Cardiac muscle cell (in vitro differentiated cells and primary cell): Measurements from ENCODE around the gene ADH7. TPM values are rescaled to one million over a fixed set of nuclear protein-coding genes. Genes with fewer than 3 reads are reported as not detected.
A peak's percentile ranks its signal among the peaks of the same experiment; 100 is the strongest.

Source experiments
- DNase-seq, 2 donors: peaks; one replicate each; pipeline versions ENCODE4 v3.0.0 to v3.0.0-alpha.2; 2010 to 2017; ENCODE audit warnings: low read depth in 1 of 2, low spot score in 1 of 2
- H3K27ac ChIP-seq: fragments of 200-600 bp; sonication (generic); 2 replicates; pipeline ENCODE4 v1.5.1; 2016
- H3K27me3 ChIP-seq: fragments of 200-600 bp; sonication (generic); 2 replicates; pipeline ENCODE4 v1.6.0; 2016; ENCODE audit warnings: control low read depth
- H3K36me3 ChIP-seq: fragments of 200-600 bp; sonication (generic); 2 replicates; pipeline ENCODE4 v1.5.1; 2016; ENCODE audit warnings: control low read depth
- H3K4me1 ChIP-seq: fragments of 200-600 bp; sonication (generic); 2 replicates; pipeline ENCODE4 v1.8.1; 2017; ENCODE audit warnings: low read depth, mild to moderate bottlenecking, mixed run types
- H3K4me3 ChIP-seq: fragments of 200-600 bp; sonication (generic); 2 replicates; pipeline ENCODE4 v1.5.1; 2016; ENCODE audit warnings: mild to moderate bottlenecking
- H3K9me3 ChIP-seq: fragments of 200-600 bp; sonication (generic); 2 replicates; pipeline ENCODE4 v1.5.1; 2017; ENCODE audit warnings: low read depth, mild to moderate bottlenecking, control low read depth
- polyA plus RNA-seq: library from polyadenylated mRNA; unstranded; fragments of >200 nt; fragmentation: Nextera tagmentation; extraction: Ambion mirVana; gene quantifications from 2 replicates; pipeline ENCODE4 v1.2.1, GENCODE V29; 2016
- total RNA-seq: library from RNA; depleted of rRNA; stranded (reverse); fragments of >200 nt; gene quantifications from 2 replicates; pipeline ENCODE4 v1.2.3, GENCODE V29; 2016
- TF ChIP-seq, protein P1 (sequence below): IDR thresholded peaks from 2 replicates; pipeline ENCODE4 v1.5.1; 2012; ENCODE audit warnings: low read depth, mild to moderate bottlenecking, low read length

ADH7 gene
- total and polyA plus RNA-seq, 2 experiments from 2014 or later: not detected

DNA sequence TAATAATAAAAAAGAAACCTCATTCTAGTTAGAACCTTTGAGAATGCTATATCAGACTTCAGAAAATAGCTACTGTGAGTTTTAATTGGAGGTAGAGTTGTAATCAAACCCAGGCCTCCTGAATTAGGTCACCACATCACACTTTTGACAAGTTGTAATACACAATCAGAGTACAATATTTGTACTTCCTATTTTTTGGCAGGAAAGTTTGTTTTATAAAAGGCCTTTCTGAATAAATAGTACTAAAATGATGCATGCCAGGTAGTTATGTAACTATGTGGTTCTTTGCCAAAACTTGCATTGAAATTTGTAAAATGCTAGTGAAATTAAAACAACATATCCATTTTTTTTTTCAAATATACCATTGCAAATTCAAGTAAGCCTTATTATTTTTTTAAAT lies 26.8 kb downstream of the ADH7 start:
- peak in 1 of 2 donors; percentile 27 for DNase-seq
- Histone ChIP-seq H3K36me3 (no peaks in the 10 kb centered on the region), H3K27ac (no peak overlapping the region), H3K27me3 (no peaks in the 10 kb centered on the region), H3K4me1 (no peaks in the 10 kb centered on the region), H3K4me3 (no peak overlapping the region), H3K9me3 (no peaks in the 10 kb centered on the region)
- TF ChIP-seq, protein P1, sequence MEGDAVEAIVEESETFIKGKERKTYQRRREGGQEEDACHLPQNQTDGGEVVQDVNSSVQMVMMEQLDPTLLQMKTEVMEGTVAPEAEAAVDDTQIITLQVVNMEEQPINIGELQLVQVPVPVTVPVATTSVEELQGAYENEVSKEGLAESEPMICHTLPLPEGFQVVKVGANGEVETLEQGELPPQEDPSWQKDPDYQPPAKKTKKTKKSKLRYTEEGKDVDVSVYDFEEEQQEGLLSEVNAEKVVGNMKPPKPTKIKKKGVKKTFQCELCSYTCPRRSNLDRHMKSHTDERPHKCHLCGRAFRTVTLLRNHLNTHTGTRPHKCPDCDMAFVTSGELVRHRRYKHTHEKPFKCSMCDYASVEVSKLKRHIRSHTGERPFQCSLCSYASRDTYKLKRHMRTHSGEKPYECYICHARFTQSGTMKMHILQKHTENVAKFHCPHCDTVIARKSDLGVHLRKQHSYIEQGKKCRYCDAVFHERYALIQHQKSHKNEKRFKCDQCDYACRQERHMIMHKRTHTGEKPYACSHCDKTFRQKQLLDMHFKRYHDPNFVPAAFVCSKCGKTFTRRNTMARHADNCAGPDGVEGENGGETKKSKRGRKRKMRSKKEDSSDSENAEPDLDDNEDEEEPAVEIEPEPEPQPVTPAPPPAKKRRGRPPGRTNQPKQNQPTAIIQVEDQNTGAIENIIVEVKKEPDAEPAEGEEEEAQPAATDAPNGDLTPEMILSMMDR: no peak

DNA sequence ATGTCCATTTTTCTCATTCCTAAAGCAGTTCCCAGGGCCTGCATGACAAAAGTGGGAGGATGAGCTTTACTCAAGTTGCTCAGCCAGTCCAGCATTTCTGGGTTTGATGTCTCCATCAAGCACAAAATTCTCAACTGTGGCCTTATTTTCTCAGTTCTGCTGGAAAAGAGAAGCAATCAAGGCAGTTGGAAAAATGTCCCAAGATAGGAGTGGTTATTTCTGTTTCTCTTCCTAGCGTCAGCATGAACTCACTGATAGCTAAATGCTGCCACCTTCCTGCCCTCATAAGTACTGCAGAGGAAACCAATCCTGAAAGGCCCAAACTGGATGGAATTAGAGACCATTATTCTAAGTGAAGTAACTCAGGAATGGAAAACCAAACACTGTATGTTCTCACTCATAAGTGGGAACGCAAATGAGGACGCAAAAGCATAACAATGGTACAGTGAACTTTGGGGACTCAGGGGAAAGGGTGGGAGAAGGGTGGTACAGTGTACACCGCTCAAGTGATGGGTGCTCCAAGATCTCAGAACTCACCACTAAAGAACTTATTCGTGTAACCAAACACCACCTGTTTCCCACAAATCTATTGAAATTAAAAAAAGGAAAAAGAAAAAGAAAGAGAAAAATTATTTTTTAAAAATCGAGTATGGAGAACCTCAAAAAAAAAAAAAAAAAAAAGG lies 29.6 kb downstream of the ADH7 start:
- H3K4me1 ChIP-seq: no peaks in the 10 kb centered on the region
- no peaks in the 10 kb centered on the region for H3K9me3 ChIP-seq
- H3K27me3 ChIP-seq: no peaks in the 10 kb centered on the region
- TF ChIP-seq, protein P1: peak; percentile 90
- no peak overlapping the region for H3K27ac ChIP-seq
- peak; percentile 75 to 92 for DNase-seq
- H3K36me3 ChIP-seq: no peaks in the 10 kb centered on the region
- H3K4me3 ChIP-seq: no peak overlapping the region

DNA sequence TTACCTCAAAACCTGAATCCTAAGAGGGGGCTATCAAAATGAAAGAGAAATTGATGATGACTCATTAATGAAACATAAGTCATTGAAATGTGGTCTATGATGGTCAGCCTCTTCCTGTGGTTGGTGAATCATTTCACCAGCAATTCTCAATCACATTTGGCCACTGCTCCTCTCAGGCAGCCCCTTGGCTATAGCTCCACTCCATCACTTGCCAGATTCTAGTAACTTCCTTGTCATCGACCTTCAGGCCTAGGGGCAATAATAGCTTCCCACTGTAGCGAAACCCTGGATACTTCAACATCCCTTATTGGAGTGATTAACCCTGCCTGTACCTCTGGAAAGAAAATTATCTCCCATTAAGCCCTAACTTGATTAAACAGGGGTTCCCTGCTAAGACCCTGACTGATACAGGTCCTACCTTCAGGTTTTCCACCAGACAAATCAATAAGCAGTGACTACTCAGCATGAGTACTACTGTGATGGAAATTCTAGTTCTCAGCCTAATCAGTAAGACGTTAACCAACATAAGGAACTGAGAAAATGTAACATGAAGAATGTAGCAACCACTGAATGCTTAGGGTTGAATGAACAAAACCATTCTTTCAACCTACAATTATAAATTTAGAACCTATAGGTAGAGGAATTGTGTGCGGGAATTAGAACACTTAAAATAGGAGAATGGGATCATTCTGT lies 30.4 kb downstream of the ADH7 start:
- H3K9me3 ChIP-seq: no peaks in the 10 kb centered on the region
- DNase-seq: peak in 1 of 2 donors; percentile 90
- H3K27ac ChIP-seq: no peak overlapping the region
- no peaks in the 10 kb centered on the region for H3K27me3 ChIP-seq
- no peaks in the 10 kb centered on the region for H3K36me3 ChIP-seq
- no peaks in the 10 kb centered on the region for H3K4me1 ChIP-seq
- H3K4me3 ChIP-seq: no peak overlapping the region
- TF ChIP-seq, protein P1: no peak

DNA sequence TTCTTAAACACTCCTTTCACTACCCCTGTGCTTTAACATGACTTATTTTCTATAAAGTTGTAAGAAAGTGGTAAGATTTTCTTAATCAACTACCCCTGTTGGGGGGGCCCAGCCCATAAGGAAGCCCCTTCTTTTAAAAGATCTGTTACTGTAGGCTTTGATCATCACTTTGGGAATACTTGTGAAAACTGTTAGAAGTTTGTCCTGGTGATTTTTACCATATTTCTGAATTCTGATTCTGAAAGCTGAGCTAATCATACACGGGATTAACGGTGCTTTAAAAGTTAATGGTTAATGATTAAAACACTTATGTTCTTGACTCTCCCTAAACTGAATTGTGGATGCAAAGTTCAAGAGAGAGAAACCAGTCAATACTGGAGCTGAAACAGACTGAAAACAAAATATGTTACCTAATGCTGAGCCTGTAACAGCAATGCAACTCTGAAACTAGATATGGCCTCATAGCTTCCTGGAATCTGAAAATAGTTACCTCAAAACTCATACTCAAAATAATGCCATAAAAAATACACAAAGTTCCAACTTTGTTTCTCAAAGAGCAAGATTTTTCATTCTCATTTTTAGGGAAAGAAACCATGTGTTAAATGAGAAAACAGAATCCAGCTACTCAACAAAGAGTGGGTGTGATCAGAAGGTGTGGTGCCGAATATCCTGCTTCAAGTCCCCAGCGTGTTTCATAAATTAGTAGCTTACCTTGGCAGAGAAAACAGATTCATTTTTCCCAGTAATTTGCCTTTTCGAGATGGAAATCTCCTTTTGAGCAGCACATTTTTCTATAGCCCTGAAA lies 31.6 kb downstream of the ADH7 start:
- Histone ChIP-seq H3K9me3 (no peaks in the 10 kb centered on the region), H3K4me1 (no peaks in the 10 kb centered on the region), H3K27me3 (no peaks in the 10 kb centered on the region), H3K36me3 (no peaks in the 10 kb centered on the region), H3K27ac (no peak overlapping the region), H3K4me3 (no peak overlapping the region)
- DNase-seq: peak in 1 of 2 donors; percentile 50
- TF ChIP-seq, protein P1: no peak

DNA sequence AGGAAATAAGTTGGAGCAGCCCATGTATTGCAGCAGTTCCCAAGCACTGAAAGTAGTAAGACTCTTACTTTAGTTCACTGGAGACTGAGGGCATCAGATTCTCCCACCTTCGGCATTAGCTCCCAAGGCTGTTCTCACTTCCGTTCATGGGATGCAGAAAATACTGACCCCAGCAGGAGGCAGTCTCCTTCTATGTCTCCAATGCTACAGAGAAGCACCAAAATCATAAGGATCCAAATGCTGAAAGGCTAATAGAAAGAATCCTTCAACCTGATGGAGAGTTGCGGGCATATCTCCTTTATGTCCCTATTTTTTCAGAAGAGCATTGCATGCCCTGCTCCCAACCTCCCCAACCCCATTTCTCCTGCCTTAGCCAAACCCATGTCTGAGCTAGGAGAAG lies 32.4 kb downstream of the ADH7 start:
- no peak overlapping the region for H3K27ac ChIP-seq
- no peak for DNase-seq

More for the DNA sequence above, 32.4 kb downstream of the ADH7 start:
- Histone ChIP-seq H3K9me3 (no peaks in the 10 kb centered on the region), H3K4me1 (no peaks in the 10 kb centered on the region), H3K27me3 (no peaks in the 10 kb centered on the region), H3K36me3 (no peaks in the 10 kb centered on the region), H3K4me3 (no peak overlapping the region)
- TF ChIP-seq, protein P1: no peak
